SK-N-SH (cell line): Measurements from ENCODE around the gene CCSER1. TPM values are rescaled to one million over a fixed set of nuclear protein-coding genes. Genes with fewer than 3 reads are reported as not detected.
A peak's percentile ranks its signal among the peaks of the same experiment; 100 is the strongest.

Experiments
- CTCF ChIA-PET: fragments of 300-600, 350-600 bp; formaldehyde crosslinking; extraction: SDS; loops from one replicate; lab custom pipeline; 2021; lab: Yijun Ruan, JAX
- POLR2A ChIA-PET: fragments of 350-600 bp; sonication (Branson Sonifier 250); formaldehyde crosslinking; extraction: SDS; loops from one replicate; lab custom pipeline; 2020; ENCODE audit warnings: antibody characterized with exemption, inconsistent platforms; lab: Yijun Ruan, JAX
- DNase-seq: peaks from one replicate; pipeline ENCODE4 v3.0.0; 2012
- H2AFZ ChIP-seq: fragments of 200-600 bp; sonication (generic); 2 replicates; pipeline ENCODE4 v1.8.1; 2016; ENCODE audit warnings: antibody characterized with exemption, mild to moderate bottlenecking, low read depth
- H3F3A ChIP-seq: fragments of 200-600 bp; sonication (generic); replicated peaks from 2 replicates; pipeline ENCODE3; 2016; ENCODE audit warnings: antibody characterized with exemption, mild to moderate bottlenecking; ENCODE audit not compliant: insufficient read depth
- H3K27ac ChIP-seq, 2 experiments: fragments of 200-500 bp in 1 of 2; fragments of 200-600 bp in 1 of 2; sonication (Bioruptor generic) in 1 of 2; sonication (generic), shearing (Covaris generic) in 1 of 2; 2 replicates each; pipeline versions ENCODE4 v1.5.1 to v1.6.1; 2014 to 2016; ENCODE audit warnings: low read depth in 2 of 2, inconsistent platforms in 1 of 2, low read length in 1 of 2, mild to moderate bottlenecking in 1 of 2, mixed read lengths in 1 of 2
- H3K27me3 ChIP-seq: fragments of 200-600 bp; sonication (generic), shearing (Covaris generic); 2 replicates; pipeline ENCODE4 v1.6.1; 2016; ENCODE audit warnings: mixed run types; ENCODE audit not compliant: insufficient read depth
- H3K36me3 ChIP-seq, 2 experiments: fragments of 200-500 bp in 1 of 2; fragments of 200-600 bp in 1 of 2; sonication (Bioruptor generic) in 1 of 2; sonication (generic) in 1 of 2; replicated peaks in 1 of 2; 2 replicates each; pipeline versions ENCODE3 to v1.5.1; 2014 to 2016; ENCODE audit warnings: low read length in 1 of 2, mild to moderate bottlenecking in 1 of 2; ENCODE audit not compliant: insufficient read depth in 2 of 2, control insufficient read depth in 1 of 2
- H3K4me1 ChIP-seq, 2 experiments: fragments of 200-500 bp in 1 of 2; fragments of 200-600 bp in 1 of 2; sonication (Bioruptor generic) in 1 of 2; sonication (generic), shearing (Covaris generic) in 1 of 2; 2 replicates each; pipeline versions ENCODE4 v1.5.1 to v1.6.1; 2014 to 2016; ENCODE audit warnings: low read depth in 1 of 2, low read length in 1 of 2, mixed run types in 1 of 2; ENCODE audit not compliant: insufficient read depth in 2 of 2, control insufficient read depth in 1 of 2
- H3K4me2 ChIP-seq: fragments of 200-600 bp; sonication (generic), shearing (Covaris generic); 2 replicates; pipeline ENCODE4 v1.6.1; 2017; ENCODE audit warnings: mixed run types
- H3K4me3 ChIP-seq, 2 experiments: fragments of 200-500 bp in 1 of 2; fragments of 200-600 bp in 1 of 2; sonication (Bioruptor generic) in 1 of 2; sonication (generic), shearing (Covaris generic) in 1 of 2; 2 replicates each; pipeline versions ENCODE4 v1.5.1 to v1.8.1; 2014 to 2016; ENCODE audit warnings: low read depth in 2 of 2, inconsistent platforms in 1 of 2, low read length in 1 of 2, mild to moderate bottlenecking in 1 of 2, mixed read lengths in 1 of 2, moderate library complexity in 1 of 2
- H3K79me2 ChIP-seq: fragments of 200-600 bp; sonication (generic); 2 replicates; pipeline ENCODE4 v1.8.1; 2017; ENCODE audit warnings: mild to moderate bottlenecking; ENCODE audit not compliant: insufficient read depth
- H3K9ac ChIP-seq: fragments of 200-600 bp; sonication (generic); 2 replicates; pipeline ENCODE4 v1.6.1; 2017; ENCODE audit warnings: mixed run types
- H3K9me2 ChIP-seq: fragments of 200-600 bp; sonication (generic); 2 replicates; pipeline ENCODE4 v1.6.1; 2017; ENCODE audit warnings: mixed run types
- H3K9me3 ChIP-seq: fragments of 200-600 bp; sonication (generic); 2 replicates; pipeline ENCODE4 v1.6.1; 2017; ENCODE audit warnings: mixed run types, mild to moderate bottlenecking, moderate library complexity
- H4K20me1 ChIP-seq: fragments of 200-600 bp; sonication (generic); 2 replicates; pipeline ENCODE4 v1.6.1; 2017; ENCODE audit warnings: mild to moderate bottlenecking, mixed run types; ENCODE audit not compliant: insufficient read depth
- JUND ChIP-seq: IDR thresholded peaks from 2 replicates; pipeline ENCODE4 v1.4.0; 2012
- MAX ChIP-seq: IDR thresholded peaks from 2 replicates; pipeline ENCODE4 v1.4.0; 2012; ENCODE audit warnings: low read depth
- MEF2A ChIP-seq: IDR thresholded peaks from 2 replicates; pipeline ENCODE4 v1.4.0; 2012; ENCODE audit warnings: low read depth, borderline replicate concordance
- NFIC ChIP-seq: IDR thresholded peaks from 2 replicates; pipeline ENCODE4 v1.4.0; 2012; ENCODE audit warnings: borderline replicate concordance
- RAD21 ChIP-seq: IDR thresholded peaks from 2 replicates; pipeline ENCODE4 v1.6.1; 2012; ENCODE audit warnings: mild to moderate bottlenecking, low read length
- RXRA ChIP-seq: IDR thresholded peaks from 2 replicates; pipeline ENCODE4 v1.4.0; 2012; ENCODE audit warnings: low read depth, mild to moderate bottlenecking, borderline replicate concordance
- SIN3A ChIP-seq: IDR thresholded peaks from 2 replicates; pipeline ENCODE4 v1.6.1; 2012; ENCODE audit warnings: low read depth, mild to moderate bottlenecking, low read length, moderate library complexity, borderline replicate concordance
- TEAD4 ChIP-seq: IDR thresholded peaks from 2 replicates; pipeline ENCODE4 v1.4.0; 2012; ENCODE audit warnings: mild to moderate bottlenecking, borderline replicate concordance; ENCODE audit not compliant: insufficient read depth
- ZBTB33 ChIP-seq: IDR thresholded peaks from 2 replicates; pipeline ENCODE4 v1.4.0; 2012; ENCODE audit warnings: low read depth, borderline replicate concordance
- WGBS: methylation state at CpG from one replicate; pipeline ENCODE4 v1.1.6; 2017; ENCODE audit warnings: low lambda C conversion rate; 5-methylcytosine and 5-hydroxymethylcytosine counted together
- polyA plus RNA-seq, 3 experiments: library from polyadenylated mRNA; depleted of rRNA; stranded (reverse); fragments of >200 nt; gene quantifications; 2 replicates each; pipeline ENCODE4 v1.2.3, GENCODE V29; 2012
- TF ChIP-seq, protein P1 (sequence below): fragments of 150-350 bp; IDR thresholded peaks from 2 replicates; pipeline ENCODE4 v1.6.1; 2017; ENCODE audit warnings: antibody characterized with exemption, low read length, low read depth, borderline replicate concordance
- TF ChIP-seq, protein P2 (sequence below): IDR thresholded peaks from 2 replicates; pipeline ENCODE4 v1.4.0; 2012; ENCODE audit warnings: low read depth, borderline replicate concordance

CCSER1 gene
- polyA plus RNA-seq, 1 of the 3 experiments (the other 2 are of a cell fraction), result 0.05 TPM

GRCh38 chr4:90780193-90780592 is 653.0 kb downstream of the CCSER1 start:
- CTCF ChIA-PET, result no interaction called here
- no peak for DNase-seq

DNA sequence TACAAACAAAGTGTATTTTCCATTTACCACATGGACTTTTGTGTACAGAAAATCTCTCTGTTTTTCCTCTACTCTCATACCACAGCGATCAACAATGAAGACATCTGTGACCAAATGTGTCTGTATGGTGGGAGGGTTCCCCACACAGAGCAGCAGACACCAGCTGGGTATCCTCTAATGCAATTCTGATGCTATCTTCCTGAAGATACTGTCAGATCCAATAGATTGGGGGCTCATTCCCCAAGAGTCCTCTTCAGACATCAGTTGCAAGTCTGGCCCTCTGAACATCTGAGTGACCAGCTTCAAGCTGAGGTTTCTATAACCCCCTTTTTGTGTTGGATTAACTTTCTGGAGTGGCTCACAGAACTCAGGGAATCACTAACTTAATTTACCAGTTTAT is 659.4 kb downstream of the CCSER1 start:
- H3K4me2 ChIP-seq, result no peak overlapping the region
- H3K9me3 ChIP-seq, result no peaks in the 10 kb centered on the region
- no peak overlapping the region for H2AFZ ChIP-seq
- TF ChIP-seq MAX (no peak), SIN3A (no peak), JUND (no peak), NFIC (no peak), ZBTB33 (no peak), RXRA (no peak)
- TF ChIP-seq, protein P1, sequence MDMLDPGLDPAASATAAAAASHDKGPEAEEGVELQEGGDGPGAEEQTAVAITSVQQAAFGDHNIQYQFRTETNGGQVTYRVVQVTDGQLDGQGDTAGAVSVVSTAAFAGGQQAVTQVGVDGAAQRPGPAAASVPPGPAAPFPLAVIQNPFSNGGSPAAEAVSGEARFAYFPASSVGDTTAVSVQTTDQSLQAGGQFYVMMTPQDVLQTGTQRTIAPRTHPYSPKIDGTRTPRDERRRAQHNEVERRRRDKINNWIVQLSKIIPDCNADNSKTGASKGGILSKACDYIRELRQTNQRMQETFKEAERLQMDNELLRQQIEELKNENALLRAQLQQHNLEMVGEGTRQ, result no peak
- TF ChIP-seq, all 33 proteins: peak for 0
- Histone ChIP-seq H3K79me2 (no peaks in the 10 kb centered on the region), H3K36me3 (no peaks in the 10 kb centered on the region), H3F3A (no peaks in the 10 kb centered on the region), H3K27me3 (no peaks in the 10 kb centered on the region), H3K4me3 (no peak overlapping the region), H4K20me1 (no peaks in the 10 kb centered on the region), H3K9ac (no peak overlapping the region), H3K4me1 (no peaks in the 10 kb centered on the region; a peak in 1 of 4 replicates), H3K9me2 (no peaks in the 10 kb centered on the region), H3K27ac (no peak overlapping the region)
- ChIA-PET POLR2A (no interaction called here), CTCF (no interaction called here)
- DNase-seq, result peak; percentile 3
- 52% methylated on average over 1 of the region's 1 CpG for WGBS

More at GRCh38 chr4:90780193-90780592, 653.0 kb downstream of the CCSER1 start:
- no peaks in the 10 kb centered on the region for H3F3A ChIP-seq
- H3K27me3 ChIP-seq, result no peaks in the 10 kb centered on the region
- H3K4me1 ChIP-seq, result no peaks in the 10 kb centered on the region
- no peaks in the 10 kb centered on the region for H3K9me3 ChIP-seq
- H3K36me3 ChIP-seq, result no peaks in the 10 kb centered on the region
- no peak overlapping the region for H3K9ac ChIP-seq
- TF ChIP-seq NFIC, result no peak
- TF ChIP-seq, protein P1, result no peak
- TF ChIP-seq, protein P2, sequence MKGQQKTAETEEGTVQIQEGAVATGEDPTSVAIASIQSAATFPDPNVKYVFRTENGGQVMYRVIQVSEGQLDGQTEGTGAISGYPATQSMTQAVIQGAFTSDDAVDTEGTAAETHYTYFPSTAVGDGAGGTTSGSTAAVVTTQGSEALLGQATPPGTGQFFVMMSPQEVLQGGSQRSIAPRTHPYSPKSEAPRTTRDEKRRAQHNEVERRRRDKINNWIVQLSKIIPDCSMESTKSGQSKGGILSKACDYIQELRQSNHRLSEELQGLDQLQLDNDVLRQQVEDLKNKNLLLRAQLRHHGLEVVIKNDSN, result no peak
- TF ChIP-seq TEAD4, result no peak
- TF ChIP-seq SIN3A, result no peak
- no peak for TF ChIP-seq JUND
- no peak for TF ChIP-seq MEF2A
- no peak for TF ChIP-seq RAD21
- no peak for TF ChIP-seq ZBTB33
- H3K4me3 ChIP-seq, result no peak overlapping the region
- H3K9me2 ChIP-seq, result no peaks in the 10 kb centered on the region
- H4K20me1 ChIP-seq, result no peaks in the 10 kb centered on the region
- no peak overlapping the region for H2AFZ ChIP-seq
- POLR2A ChIA-PET, result no interaction called here
- no peak overlapping the region for H3K4me2 ChIP-seq
- no peak overlapping the region for H3K27ac ChIP-seq
- H3K79me2 ChIP-seq, result no peaks in the 10 kb centered on the region
- WGBS, result 68% methylated on average over 1 of the region's 1 CpG
